Right lobe of liver (tissue), 4 donors: ENCODE measurements around the gene EYA4.

Experiments
- CTCF ChIP-seq, 4 donors: fragments of 200-600 bp in 3 of 4; fragments of 450-650 bp in 1 of 4; IDR thresholded peaks; one replicate each; pipeline versions ENCODE4 v1.5.1 to v1.8.0; 2016 to 2022; ENCODE audit warnings: antibody characterized with exemption in 4 of 4, mild to moderate bottlenecking in 2 of 4
- POLR2A ChIP-seq: fragments of 450-650 bp; IDR thresholded peaks from one replicate; pipeline ENCODE4 v1.6.1; 2017; ENCODE audit warnings: antibody characterized with exemption, mild to moderate bottlenecking
- donor health status: DM: no; HTN: no; CAD: no.
- donor health status: DM: no; HTN: no; CAD: no.
- donor health status: DM: no; HTN: yes; CAD: no.

- TF ChIP-seq CTCF (IDR thresholded peaks at IDR 0.05) = no peak
- TF ChIP-seq POLR2A = no peak
Observed at GRCh38 chr6:133446789-133447188, 205.6 kb downstream of the EYA4 start.
